HEK293 (cell line): ENCODE results near the gene DRD1.
A peak's percentile ranks its signal among the peaks of the same experiment; 100 is the strongest.

Experiments used
- CTCF ChIA-PET: fragments of 350-600 bp; formaldehyde crosslinking; extraction: SDS; loops from one replicate; lab custom pipeline; 2021; ENCODE audit warnings: antibody characterized with exemption; lab: Yijun Ruan, JAX
- POLR2A ChIA-PET: fragments of 300-600 bp; formaldehyde crosslinking; extraction: SDS; loops from one replicate; lab custom pipeline; 2020; ENCODE audit warnings: antibody characterized with exemption, inconsistent platforms; lab: Yijun Ruan, JAX
- H3K27ac ChIP-seq: fragments of 200-500 bp; sonication (Bioruptor generic); 2 replicates; pipeline ENCODE4 v1.5.1; 2014; ENCODE audit warnings: low read depth, low read length, control low read depth, inconsistent platforms; ENCODE audit errors: extremely low read depth
- H3K36me3 ChIP-seq, 2 experiments: fragments of 200-500 bp in 1 of 2; sonication (Bioruptor generic) in 1 of 2; 1 replicate in 1 of 2; 2 replicates in 1 of 2; pipeline ENCODE4 v1.5.1; 2014 to 2017; ENCODE audit warnings: inconsistent platforms in 2 of 2, low read length in 2 of 2; ENCODE audit not compliant: control insufficient read depth in 2 of 2, insufficient read depth in 1 of 2
- H3K4me1 ChIP-seq: fragments of 200-500 bp; sonication (Bioruptor generic); 2 replicates; pipeline ENCODE4 v1.5.1; 2014; ENCODE audit warnings: mild to moderate bottlenecking, low read length, inconsistent platforms; ENCODE audit not compliant: control insufficient read depth, insufficient read depth
- H3K4me3 ChIP-seq: 2 replicates; pipeline ENCODE4 v1.5.1; 2011; ENCODE audit warnings: low read depth, mild to moderate bottlenecking, control low read depth, low read length, moderate library complexity
- H3K9me3 ChIP-seq: fragments of 200-500 bp; sonication (Bioruptor generic); 2 replicates; pipeline ENCODE4 v1.5.1; 2014; ENCODE audit warnings: low read depth, low read length, inconsistent platforms; ENCODE audit not compliant: control insufficient read depth, insufficient read depth
- EGR2 ChIP-seq: fragments of 450-650 bp; formaldehyde crosslinking; IDR thresholded peaks from 2 replicates; pipeline ENCODE4 v1.5.1; 2016; ENCODE audit warnings: low read depth, missing biosample characterization, missing genetic modification characterization
- GLI2 ChIP-seq: fragments of 450-650 bp; formaldehyde crosslinking; IDR thresholded peaks from 2 replicates; pipeline ENCODE4; 2017; ENCODE audit warnings: missing biosample characterization, missing genetic modification characterization, low read depth, borderline replicate concordance
- HOXD13 ChIP-seq: sonication (generic); formaldehyde crosslinking; IDR thresholded peaks from 2 replicates; pipeline ENCODE4 v1.8.0; 2022; ENCODE audit warnings: missing genetic modification reagents, borderline replicate concordance
- REPIN1 ChIP-seq: fragments of 450-650 bp; formaldehyde crosslinking; IDR thresholded peaks from 2 replicates; pipeline ENCODE4 v1.5.1; 2017; ENCODE audit warnings: missing biosample characterization, missing genetic modification characterization, low read depth
- ZBTB1 ChIP-seq: fragments of 450-650 bp; formaldehyde crosslinking; IDR thresholded peaks from 2 replicates; pipeline ENCODE4 v1.5.1; 2016; ENCODE audit warnings: missing biosample characterization, missing genetic modification characterization
- ZNF132 ChIP-seq: fragments of 450-650 bp; formaldehyde crosslinking; IDR thresholded peaks from 2 replicates; pipeline ENCODE4 v1.5.1; 2017; ENCODE audit warnings: missing biosample characterization, missing genetic modification characterization, borderline replicate concordance
- ZNF133 ChIP-seq: fragments of 450-650 bp; formaldehyde crosslinking; IDR thresholded peaks from 2 replicates; pipeline ENCODE4 v1.5.1; 2016; ENCODE audit warnings: missing biosample characterization, missing genetic modification characterization
- ZNF157 ChIP-seq: fragments of 450-650 bp; formaldehyde crosslinking; IDR thresholded peaks from 2 replicates; pipeline ENCODE4 v1.5.1; 2016; ENCODE audit warnings: missing biosample characterization, missing genetic modification characterization
- ZNF266 ChIP-seq: fragments of 450-650 bp; formaldehyde crosslinking; IDR thresholded peaks from 2 replicates; pipeline ENCODE4 v1.5.1; 2016; ENCODE audit warnings: missing biosample characterization, missing genetic modification characterization, low read depth
- ZNF311 ChIP-seq: fragments of 450-650 bp; formaldehyde crosslinking; IDR thresholded peaks from 2 replicates; pipeline ENCODE4 v1.5.1; 2017; ENCODE audit warnings: missing biosample characterization, missing genetic modification characterization, borderline replicate concordance
- ZNF530 ChIP-seq: fragments of 450-650 bp; formaldehyde crosslinking; IDR thresholded peaks from 2 replicates; pipeline ENCODE4 v1.5.1; 2016; ENCODE audit warnings: low read depth, missing biosample characterization, missing genetic modification characterization
- ZNF560 ChIP-seq: fragments of 450-650 bp; formaldehyde crosslinking; IDR thresholded peaks from 2 replicates; pipeline ENCODE4 v1.5.1; 2017; ENCODE audit warnings: missing biosample characterization, missing genetic modification characterization, borderline replicate concordance
- ZNF837 ChIP-seq: fragments of 450-650 bp; formaldehyde crosslinking; IDR thresholded peaks from 2 replicates; pipeline ENCODE4 v1.5.1; 2016; ENCODE audit warnings: missing biosample characterization, missing genetic modification characterization
- TF ChIP-seq, protein P1 (sequence below): fragments of 450-650 bp; formaldehyde crosslinking; IDR thresholded peaks from 2 replicates; pipeline ENCODE4 v1.5.1; 2016; ENCODE audit warnings: missing biosample characterization, missing genetic modification characterization, low read depth
- TF ChIP-seq, protein P2 (sequence below): fragments of 450-650 bp; formaldehyde crosslinking; IDR thresholded peaks from 2 replicates; pipeline ENCODE4 v1.5.1; 2016; ENCODE audit warnings: missing biosample characterization, missing genetic modification characterization
- TF ChIP-seq, protein P3 (sequence below): fragments of 450-650 bp; formaldehyde crosslinking; IDR thresholded peaks from 2 replicates; pipeline ENCODE4 v1.5.1; 2016; ENCODE audit warnings: missing biosample characterization, missing genetic modification characterization
- TF ChIP-seq, protein P4 (sequence below): fragments of 450-650 bp; IDR thresholded peaks from 2 replicates; pipeline ENCODE4 v1.5.1; 2018; ENCODE audit warnings: missing biosample characterization, missing genetic modification characterization

The DRD1 gene

DNA sequence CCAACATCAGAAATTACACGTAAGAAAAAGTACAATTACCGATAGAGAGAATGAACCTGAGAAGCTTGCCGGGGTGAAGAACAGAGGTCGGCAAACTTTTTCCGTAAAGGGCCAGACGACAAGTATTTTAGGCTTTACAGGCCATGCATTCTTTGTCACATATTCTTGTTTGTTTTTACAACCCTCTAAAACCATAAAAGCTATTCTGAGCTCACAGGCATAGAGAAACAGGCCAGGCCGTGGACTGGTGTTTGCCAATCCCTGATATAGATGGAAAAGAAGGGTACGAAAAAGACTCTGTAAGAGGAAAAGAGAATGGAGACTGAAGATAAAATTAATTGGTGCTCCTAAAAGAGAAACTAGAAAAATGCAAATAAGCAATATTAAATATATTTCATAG is 49.7 kb upstream of the DRD1 start:
- Histone ChIP-seq H3K9me3 (no peaks in the 10 kb centered on the region), H3K4me1 (no peaks in the 10 kb centered on the region), H3K36me3 (peaks cover 74 to 87% of the 10 kb centered on the region in 2 experiments), H3K4me3 (no peak overlapping the region), H3K27ac (no peak overlapping the region)
- CTCF ChIA-PET = no interaction called here
- TF ChIP-seq HOXD13 (no peak), ZNF530 (tag by site-specific recombination) (no peak), ZNF311 (tag by site-specific recombination) (no peak), ZNF837 (tag by site-specific recombination) (no peak), ZNF266 (tag by site-specific recombination) (no peak), ZNF132 (no peak), EGR2 (tag by site-specific recombination) (no peak), GLI2 (tag by site-specific recombination) (no peak)
- POLR2A ChIA-PET = no interaction called here

DNA sequence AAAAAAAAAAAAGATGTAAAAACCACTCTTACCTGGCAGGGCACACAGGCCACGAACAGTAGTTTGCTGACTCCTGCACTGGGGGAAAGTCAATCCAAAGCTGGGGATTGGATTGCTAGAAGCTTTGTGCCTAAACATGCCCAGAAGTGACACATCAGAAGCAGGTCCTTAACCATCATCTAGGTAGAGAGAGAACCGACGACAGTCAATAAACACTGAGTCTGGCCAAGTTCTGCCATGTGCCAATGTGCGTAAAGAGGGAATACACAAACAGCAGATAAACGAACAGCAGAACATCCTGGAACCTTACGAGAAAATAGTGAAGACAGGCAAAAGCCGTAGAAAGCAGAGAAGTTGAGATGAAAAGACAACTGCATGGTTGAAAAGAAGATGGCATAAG is 49.3 kb upstream of the DRD1 start:
- H3K27ac ChIP-seq = no peak overlapping the region
- ChIA-PET CTCF (no interaction called here), POLR2A (no interaction called here)
- H3K36me3 ChIP-seq = peaks cover 76 to 89% of the 10 kb centered on the region in 2 experiments
- H3K9me3 ChIP-seq = no peaks in the 10 kb centered on the region
- TF ChIP-seq ZNF157 (peak; percentile 48; the same call in 1 of the 2 replicates), ZBTB1 (tag by site-specific recombination) (no peak)
- H3K4me3 ChIP-seq = no peak overlapping the region
- no peaks in the 10 kb centered on the region for H3K4me1 ChIP-seq

DNA sequence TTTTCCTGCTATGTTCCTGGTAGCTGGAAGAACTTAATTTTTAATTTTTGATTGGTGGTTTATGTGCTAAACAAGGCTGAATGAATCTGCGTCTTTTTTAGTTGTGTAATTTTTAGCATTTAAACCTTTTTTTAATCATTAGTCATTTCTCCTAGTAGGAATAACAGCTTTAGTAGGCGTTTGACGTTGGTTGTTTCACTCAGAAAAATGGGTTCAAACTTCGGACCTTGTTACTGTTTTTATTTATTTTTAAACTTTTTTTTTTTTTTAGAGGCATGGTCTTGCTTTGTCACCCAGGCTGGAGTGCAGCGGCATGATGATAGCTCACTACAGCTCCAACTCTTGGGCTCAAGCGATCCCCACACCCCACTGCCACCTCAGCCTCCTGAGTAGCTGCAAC is 47.2 kb upstream of the DRD1 start:
- Histone ChIP-seq H3K36me3 (peaks cover 70 to 85% of the 10 kb centered on the region in 2 experiments), H3K9me3 (no peaks in the 10 kb centered on the region), H3K27ac (no peak overlapping the region), H3K4me1 (no peaks in the 10 kb centered on the region), H3K4me3 (no peak overlapping the region)
- ChIA-PET POLR2A (no interaction called here), CTCF (interaction anchor here (0.6 to 2.7 kb wide), 4 partner anchors 26 to 43 kb away, joined by 3 to 6 read pairs (median 4); no protein-coding TSS in a partner anchor)
- TF ChIP-seq ZNF133 (tag by site-specific recombination) (peak; percentile 91), REPIN1 (tag by site-specific recombination) (no peak)
- TF ChIP-seq, protein P1, sequence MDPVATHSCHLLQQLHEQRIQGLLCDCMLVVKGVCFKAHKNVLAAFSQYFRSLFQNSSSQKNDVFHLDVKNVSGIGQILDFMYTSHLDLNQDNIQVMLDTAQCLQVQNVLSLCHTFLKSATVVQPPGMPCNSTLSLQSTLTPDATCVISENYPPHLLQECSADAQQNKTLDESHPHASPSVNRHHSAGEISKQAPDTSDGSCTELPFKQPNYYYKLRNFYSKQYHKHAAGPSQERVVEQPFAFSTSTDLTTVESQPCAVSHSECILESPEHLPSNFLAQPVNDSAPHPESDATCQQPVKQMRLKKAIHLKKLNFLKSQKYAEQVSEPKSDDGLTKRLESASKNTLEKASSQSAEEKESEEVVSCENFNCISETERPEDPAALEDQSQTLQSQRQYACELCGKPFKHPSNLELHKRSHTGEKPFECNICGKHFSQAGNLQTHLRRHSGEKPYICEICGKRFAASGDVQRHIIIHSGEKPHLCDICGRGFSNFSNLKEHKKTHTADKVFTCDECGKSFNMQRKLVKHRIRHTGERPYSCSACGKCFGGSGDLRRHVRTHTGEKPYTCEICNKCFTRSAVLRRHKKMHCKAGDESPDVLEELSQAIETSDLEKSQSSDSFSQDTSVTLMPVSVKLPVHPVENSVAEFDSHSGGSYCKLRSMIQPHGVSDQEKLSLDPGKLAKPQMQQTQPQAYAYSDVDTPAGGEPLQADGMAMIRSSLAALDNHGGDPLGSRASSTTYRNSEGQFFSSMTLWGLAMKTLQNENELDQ (tag by site-specific recombination) = no peak

DNA sequence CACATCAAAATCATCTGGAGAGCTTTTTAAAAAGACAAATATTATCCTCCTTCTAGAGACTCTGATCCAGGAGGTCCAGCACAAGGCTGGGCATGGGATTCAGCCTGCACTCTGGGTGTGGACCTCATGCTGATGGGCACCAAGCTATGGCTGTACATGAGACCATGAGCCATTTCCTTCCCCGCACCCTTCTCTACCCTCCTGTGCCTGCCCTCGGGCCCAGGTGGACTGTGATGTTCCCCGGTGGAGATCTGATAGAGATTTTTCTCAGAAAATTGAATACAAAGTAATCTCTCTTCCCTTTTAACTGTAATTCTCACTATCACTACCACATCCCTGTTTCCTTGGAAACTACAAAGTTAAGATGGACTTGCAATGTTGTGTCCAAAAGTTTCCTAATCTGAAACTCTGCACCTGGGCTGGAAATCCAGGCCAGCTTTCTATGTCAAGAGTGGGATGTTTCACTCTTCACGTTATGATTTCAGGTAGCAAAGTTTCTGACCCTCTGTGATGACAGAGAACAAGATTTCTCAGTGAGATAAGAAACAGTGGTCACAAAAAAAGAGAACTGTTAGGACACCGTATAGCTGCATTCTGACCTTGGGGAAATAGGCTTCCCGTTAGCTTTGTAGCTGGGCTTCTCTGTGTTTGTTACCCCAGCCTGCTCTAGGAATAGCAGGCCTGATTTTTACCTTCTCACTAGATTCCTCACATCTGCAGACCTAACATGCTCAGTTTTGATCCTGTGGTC is 45.9 kb upstream of the DRD1 start:
- POLR2A ChIA-PET = interaction anchor here (1.6 kb wide), 1 partner anchor 12 kb away, joined by 3 read pairs; the partner anchor contains the start of gene SFXN1
- no peaks in the 10 kb centered on the region for H3K9me3 ChIP-seq
- H3K36me3 ChIP-seq = peaks cover 58 to 84% of the 10 kb centered on the region in 2 experiments
- no peak overlapping the region for H3K27ac ChIP-seq
- no peak overlapping the region for H3K4me3 ChIP-seq
- H3K4me1 ChIP-seq = no peaks in the 10 kb centered on the region
- CTCF ChIA-PET = interaction anchor here (0.6 to 2.7 kb wide), 2 partner anchors 25 to 900 kb away, joined by 3 to 6 read pairs; no protein-coding TSS in a partner anchor
- TF ChIP-seq ZNF560 = no peak
- TF ChIP-seq, protein P2, sequence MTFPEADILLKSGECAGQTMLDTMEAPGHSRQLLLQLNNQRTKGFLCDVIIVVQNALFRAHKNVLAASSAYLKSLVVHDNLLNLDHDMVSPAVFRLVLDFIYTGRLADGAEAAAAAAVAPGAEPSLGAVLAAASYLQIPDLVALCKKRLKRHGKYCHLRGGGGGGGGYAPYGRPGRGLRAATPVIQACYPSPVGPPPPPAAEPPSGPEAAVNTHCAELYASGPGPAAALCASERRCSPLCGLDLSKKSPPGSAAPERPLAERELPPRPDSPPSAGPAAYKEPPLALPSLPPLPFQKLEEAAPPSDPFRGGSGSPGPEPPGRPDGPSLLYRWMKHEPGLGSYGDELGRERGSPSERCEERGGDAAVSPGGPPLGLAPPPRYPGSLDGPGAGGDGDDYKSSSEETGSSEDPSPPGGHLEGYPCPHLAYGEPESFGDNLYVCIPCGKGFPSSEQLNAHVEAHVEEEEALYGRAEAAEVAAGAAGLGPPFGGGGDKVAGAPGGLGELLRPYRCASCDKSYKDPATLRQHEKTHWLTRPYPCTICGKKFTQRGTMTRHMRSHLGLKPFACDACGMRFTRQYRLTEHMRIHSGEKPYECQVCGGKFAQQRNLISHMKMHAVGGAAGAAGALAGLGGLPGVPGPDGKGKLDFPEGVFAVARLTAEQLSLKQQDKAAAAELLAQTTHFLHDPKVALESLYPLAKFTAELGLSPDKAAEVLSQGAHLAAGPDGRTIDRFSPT = no peak
- TF ChIP-seq, protein P3, sequence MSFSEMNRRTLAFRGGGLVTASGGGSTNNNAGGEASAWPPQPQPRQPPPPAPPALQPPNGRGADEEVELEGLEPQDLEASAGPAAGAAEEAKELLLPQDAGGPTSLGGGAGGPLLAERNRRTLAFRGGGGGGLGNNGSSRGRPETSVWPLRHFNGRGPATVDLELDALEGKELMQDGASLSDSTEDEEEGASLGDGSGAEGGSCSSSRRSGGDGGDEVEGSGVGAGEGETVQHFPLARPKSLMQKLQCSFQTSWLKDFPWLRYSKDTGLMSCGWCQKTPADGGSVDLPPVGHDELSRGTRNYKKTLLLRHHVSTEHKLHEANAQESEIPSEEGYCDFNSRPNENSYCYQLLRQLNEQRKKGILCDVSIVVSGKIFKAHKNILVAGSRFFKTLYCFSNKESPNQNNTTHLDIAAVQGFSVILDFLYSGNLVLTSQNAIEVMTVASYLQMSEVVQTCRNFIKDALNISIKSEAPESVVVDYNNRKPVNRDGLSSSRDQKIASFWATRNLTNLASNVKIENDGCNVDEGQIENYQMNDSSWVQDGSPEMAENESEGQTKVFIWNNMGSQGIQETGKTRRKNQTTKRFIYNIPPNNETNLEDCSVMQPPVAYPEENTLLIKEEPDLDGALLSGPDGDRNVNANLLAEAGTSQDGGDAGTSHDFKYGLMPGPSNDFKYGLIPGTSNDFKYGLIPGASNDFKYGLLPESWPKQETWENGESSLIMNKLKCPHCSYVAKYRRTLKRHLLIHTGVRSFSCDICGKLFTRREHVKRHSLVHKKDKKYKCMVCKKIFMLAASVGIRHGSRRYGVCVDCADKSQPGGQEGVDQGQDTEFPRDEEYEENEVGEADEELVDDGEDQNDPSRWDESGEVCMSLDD (tag by site-specific recombination) = no peak
- TF ChIP-seq, protein P4, sequence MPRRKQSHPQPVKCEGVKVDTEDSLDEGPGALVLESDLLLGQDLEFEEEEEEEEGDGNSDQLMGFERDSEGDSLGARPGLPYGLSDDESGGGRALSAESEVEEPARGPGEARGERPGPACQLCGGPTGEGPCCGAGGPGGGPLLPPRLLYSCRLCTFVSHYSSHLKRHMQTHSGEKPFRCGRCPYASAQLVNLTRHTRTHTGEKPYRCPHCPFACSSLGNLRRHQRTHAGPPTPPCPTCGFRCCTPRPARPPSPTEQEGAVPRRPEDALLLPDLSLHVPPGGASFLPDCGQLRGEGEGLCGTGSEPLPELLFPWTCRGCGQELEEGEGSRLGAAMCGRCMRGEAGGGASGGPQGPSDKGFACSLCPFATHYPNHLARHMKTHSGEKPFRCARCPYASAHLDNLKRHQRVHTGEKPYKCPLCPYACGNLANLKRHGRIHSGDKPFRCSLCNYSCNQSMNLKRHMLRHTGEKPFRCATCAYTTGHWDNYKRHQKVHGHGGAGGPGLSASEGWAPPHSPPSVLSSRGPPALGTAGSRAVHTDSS (tag by site-specific recombination) = no peak
